Endodermal cell (in vitro differentiated cells): ENCODE measurements around the gene RPRD2. TPM values are rescaled to one million over a fixed set of nuclear protein-coding genes. Genes with fewer than 3 reads are reported as not detected.

Source experiments
- DNase-seq: peaks from one replicate; pipeline ENCODE4 v3.0.0-alpha.2; 2017
- H3K27ac ChIP-seq: 2 replicates; pipeline ENCODE4 v1.5.1; 2013; ENCODE audit warnings: mild to moderate bottlenecking, low read depth, low read length, moderate library complexity
- H3K27me3 ChIP-seq: 2 replicates; pipeline ENCODE4 v1.6.1; 2013; ENCODE audit warnings: mild to moderate bottlenecking, low read length, moderate library complexity; ENCODE audit not compliant: insufficient read depth, control insufficient read depth, poor library complexity, severe bottlenecking
- H3K36me3 ChIP-seq: 2 replicates; pipeline ENCODE4 v1.7.0; 2013; ENCODE audit warnings: mild to moderate bottlenecking, low read length, moderate library complexity; ENCODE audit not compliant: control insufficient read depth, insufficient read depth
- H3K4me1 ChIP-seq: one replicate; pipeline ENCODE4 v1.7.0; 2013; ENCODE audit warnings: low read length; ENCODE audit not compliant: control insufficient read depth, insufficient read depth
- H3K4me3 ChIP-seq: 2 replicates; pipeline ENCODE4 v1.5.1; 2013; ENCODE audit warnings: mild to moderate bottlenecking, low read length, moderate library complexity
- H3K9ac ChIP-seq: 2 replicates; pipeline ENCODE4 v1.6.1; 2013; ENCODE audit warnings: mild to moderate bottlenecking, low read length, moderate library complexity; ENCODE audit not compliant: poor library complexity, severe bottlenecking; ENCODE audit errors: extremely low read depth
- H3K9me3 ChIP-seq: 2 replicates; pipeline ENCODE4 v1.6.1; 2013; ENCODE audit warnings: mild to moderate bottlenecking, low read length, moderate library complexity; ENCODE audit not compliant: control insufficient read depth
- H3K27ac Mint-ChIP-seq: 2 replicates; pipeline ENCODE4 v1.8.0; 2020; ENCODE audit warnings: mixed read lengths
- H3K27me3 Mint-ChIP-seq: 2 replicates; pipeline ENCODE4 v1.8.0; 2021; ENCODE audit warnings: mild to moderate bottlenecking, mixed read lengths; ENCODE audit not compliant: insufficient read depth
- H3K36me3 Mint-ChIP-seq: 2 replicates; pipeline ENCODE4 v1.8.0; 2020; ENCODE audit warnings: low read depth, mixed read lengths
- H3K4me1 Mint-ChIP-seq: 2 replicates; pipeline ENCODE4 v1.8.0; 2020; ENCODE audit warnings: mixed read lengths
- H3K4me3 Mint-ChIP-seq: 2 replicates; pipeline ENCODE4 v1.8.0; 2020; ENCODE audit warnings: mild to moderate bottlenecking, moderate library complexity, mixed read lengths
- H3K9me3 Mint-ChIP-seq: 2 replicates; pipeline ENCODE4 v1.8.0; 2020; ENCODE audit warnings: mild to moderate bottlenecking, mixed read lengths
- CTCF ChIP-seq: fragments of 200-600 bp; sonication (generic); conservative IDR thresholded peaks from 2 replicates; pipeline ENCODE4 v1.5.0; 2021; ENCODE audit warnings: antibody characterized with exemption, mild to moderate bottlenecking
- WGBS, 2 experiments: methylation state at CpG; one replicate each; pipeline versions ENCODE4 v1.1.5 to v1.1.7; 2013; ENCODE audit warnings: missing lambda C conversion rate in 2 of 2, mixed read lengths in 1 of 2; ENCODE audit not compliant: insufficient coverage in 1 of 2, insufficient read length in 1 of 2; 5-methylcytosine and 5-hydroxymethylcytosine counted together
- total RNA-seq, 2 donors: library from RNA; stranded (reverse); fragmentation: NEBNext Ultra II Directional in 1 of 2; extraction: Animal tissue kit (Norgen Biotek cat#: 25700) in 1 of 2; gene quantifications; 2 replicates in 1 of 2; 3 replicates in 1 of 2; pipeline ENCODE4 v1.2.1, GENCODE V29; 2021

Gene RPRD2
- total RNA-seq, 2 donors from 2014 or later: 33.1 to 35.9 TPM

GRCh38 chr1:150414592-150414991, 50.6 kb downstream of the RPRD2 start:
- H3K27me3 ChIP-seq: no peaks in the 10 kb centered on the region
- H3K36me3 ChIP-seq: peaks cover 24% of the 10 kb centered on the region
- H3K4me3 ChIP-seq: no peak overlapping the region
- no peak overlapping the region for H3K4me3 Mint-ChIP-seq
- no peak overlapping the region for H3K9ac ChIP-seq
- H3K9me3 ChIP-seq: no peaks in the 10 kb centered on the region
- no peak for TF ChIP-seq CTCF
- peaks cover 3% of the 10 kb centered on the region for H3K4me1 ChIP-seq
- no peak overlapping the region for H3K27ac ChIP-seq
- no peaks in the 10 kb centered on the region for H3K27me3 Mint-ChIP-seq
- peaks cover 19% of the 10 kb centered on the region for H3K36me3 Mint-ChIP-seq
- H3K4me1 Mint-ChIP-seq: peaks cover 7% of the 10 kb centered on the region
- no peak overlapping the region for H3K27ac Mint-ChIP-seq
- no peak for DNase-seq
- H3K9me3 Mint-ChIP-seq: no peaks in the 10 kb centered on the region
- 99 to 100% methylated on average over 2 to 3 of the region's 4 CpGs for WGBS, 2 experiments

- no peaks in the 10 kb centered on the region for H3K9me3 ChIP-seq
- no peaks in the 10 kb centered on the region for H3K27me3 Mint-ChIP-seq
- TF ChIP-seq CTCF: no peak
- no peak overlapping the region for H3K27ac ChIP-seq
- H3K4me3 Mint-ChIP-seq: no peak overlapping the region
- no peak overlapping the region for H3K9ac ChIP-seq
- no peaks in the 10 kb centered on the region for H3K4me1 ChIP-seq
- no peak overlapping the region for H3K4me3 ChIP-seq
- no peak overlapping the region for H3K27ac Mint-ChIP-seq
- H3K4me1 Mint-ChIP-seq: no peaks in the 10 kb centered on the region
- peaks cover 30% of the 10 kb centered on the region for H3K36me3 Mint-ChIP-seq
- WGBS, 2 experiments: 96 to 100% methylated on average over 3 of the region's 3 CpGs
- H3K9me3 Mint-ChIP-seq: no peaks in the 10 kb centered on the region
- H3K27me3 ChIP-seq: no peaks in the 10 kb centered on the region
- H3K36me3 ChIP-seq: peaks cover 34% of the 10 kb centered on the region
- no peak for DNase-seq
Observed at GRCh38 chr1:150415800-150416199, 51.9 kb downstream of the RPRD2 start.

- peaks cover 41% of the 10 kb centered on the region for H3K36me3 ChIP-seq
- no peaks in the 10 kb centered on the region for H3K27me3 ChIP-seq
- Mint-ChIP-seq H3K4me3 (no peak overlapping the region), H3K27me3 (no peaks in the 10 kb centered on the region), H3K27ac (no peak overlapping the region), H3K36me3 (peaks cover 33% of the 10 kb centered on the region), H3K9me3 (no peaks in the 10 kb centered on the region), H3K4me1 (no peaks in the 10 kb centered on the region)
- 88 to 98% methylated on average over 2 to 5 of the region's 5 CpGs for WGBS, 2 experiments
- H3K9me3 ChIP-seq: no peaks in the 10 kb centered on the region
- H3K9ac ChIP-seq: no peak overlapping the region
- DNase-seq: no peak
- no peak overlapping the region for H3K4me3 ChIP-seq
- H3K4me1 ChIP-seq: no peaks in the 10 kb centered on the region
- TF ChIP-seq CTCF: no peak
- no peak overlapping the region for H3K27ac ChIP-seq
Observed at GRCh38 chr1:150420560-150421265, 56.8 kb downstream of the RPRD2 start.
